GM12878 (cell line): ENCODE measurements around the gene SLC15A1. TPM values are rescaled to one million over a fixed set of nuclear protein-coding genes. Genes with fewer than 3 reads are reported as not detected.

Experiments used
- ATAC-seq: fragments of 200-7000 bp; cut with Tn5 transposase; 3 replicates; pipeline ENCODE4 v1.9.1; 2020; ENCODE audit warnings: mild to moderate bottlenecking, moderate library complexity
- BruUV-seq: library from RNA; stranded (reverse); fragments of 400-500 nt; replicated peaks from 2 replicates; lab custom pipeline; 2021; lab: Mats Ljungman, UMichigan
- CTCF ChIA-PET: fragments of 300-600 bp; sonication (Branson Sonifier 250); formaldehyde crosslinking; extraction: SDS; loops from one replicate; lab custom pipeline; 2021; ENCODE audit warnings: inconsistent platforms; lab: Yijun Ruan, JAX
- POLR2A ChIA-PET: fragments of 350-600 bp; formaldehyde crosslinking; extraction: SDS; loops from one replicate; lab custom pipeline; 2021; ENCODE audit warnings: inconsistent platforms; lab: Charles Lee
- RAD21 ChIA-PET: fragments of 300-600 bp; sonication (Branson Sonifier 250); formaldehyde crosslinking; loops from one replicate; lab custom pipeline; 2023; ENCODE audit warnings: antibody characterized with exemption; ENCODE audit not compliant: unreplicated experiment; lab: Charles Lee
- SMC1A ChIA-PET: fragments of 300-600 bp; sonication (Branson Sonifier 250); formaldehyde crosslinking; loops from one replicate; lab custom pipeline; 2023; ENCODE audit not compliant: unreplicated experiment, uncharacterized antibody; lab: Charles Lee
- DNase-seq: peaks from one replicate; pipeline ENCODE4 v3.0.0-alpha.2; 2011; ENCODE audit warnings: low read depth, low spot score
- FAIRE-seq: peaks from 3 replicates; lab custom pipeline; 2011; peaks lifted over from hg19 to GRCh38; lab: Jason Lieb, UNC
- H2AFZ ChIP-seq: 2 replicates; pipeline ENCODE4 v1.6.0; 2011; ENCODE audit warnings: low read depth, low read length, control low read depth; ENCODE audit not compliant: control insufficient read depth
- H3K27ac ChIP-seq: 2 replicates; pipeline ENCODE4 v1.5.1; 2011; ENCODE audit warnings: control low read depth; ENCODE audit not compliant: control insufficient read depth, insufficient read depth
- H3K27me3 ChIP-seq, 2 experiments: replicated peaks in 1 of 2; 2 replicates each; pipeline versions ENCODE4 v1.6.0 to v1.6.1; 2011; ENCODE audit warnings: low read length in 1 of 2; ENCODE audit not compliant: control insufficient read depth in 2 of 2, insufficient read depth in 2 of 2
- H3K36me3 ChIP-seq, 2 experiments: 2 replicates each; pipeline ENCODE4 v1.5.1; 2011; ENCODE audit warnings: low read length in 1 of 2; ENCODE audit not compliant: control insufficient read depth in 2 of 2, insufficient read depth in 2 of 2
- H3K4me1 ChIP-seq: 2 replicates; pipeline ENCODE4 v1.6.1; 2011; ENCODE audit warnings: mild to moderate bottlenecking, low read length, moderate library complexity, mixed read lengths; ENCODE audit not compliant: control insufficient read depth, insufficient read depth
- H3K4me2 ChIP-seq: 2 replicates; pipeline ENCODE4 v1.6.0; 2011; ENCODE audit warnings: control low read depth; ENCODE audit not compliant: control insufficient read depth, insufficient read depth
- H3K4me3 ChIP-seq: fragments of 200-600 bp; sonication (generic); 2 replicates; pipeline ENCODE4 v1.5.1; 2016
- H3K79me2 ChIP-seq: 2 replicates; pipeline ENCODE4 v1.6.0; 2011; ENCODE audit warnings: low read length; ENCODE audit not compliant: control insufficient read depth, insufficient read depth
- H3K9ac ChIP-seq: 2 replicates; pipeline ENCODE4 v1.8.0; 2011; ENCODE audit warnings: low read length, control low read depth, mixed read lengths; ENCODE audit not compliant: control insufficient read depth, insufficient read depth
- H3K9me3 ChIP-seq: replicated peaks from 3 replicates; pipeline ENCODE4 v1.5.1; 2011; ENCODE audit warnings: mild to moderate bottlenecking, low read length; ENCODE audit not compliant: control insufficient read depth, insufficient read depth
- H4K20me1 ChIP-seq: 2 replicates; pipeline ENCODE4 v1.6.0; 2011; ENCODE audit not compliant: control insufficient read depth, insufficient read depth
- CREB1 ChIP-seq: IDR thresholded peaks from 2 replicates; pipeline ENCODE4 v1.6.1; 2012; ENCODE audit warnings: low read depth, mild to moderate bottlenecking, inconsistent platforms
- EED ChIP-seq: sonication (generic); IDR thresholded peaks from 2 replicates; pipeline ENCODE4 v1.6.1; 2016; ENCODE audit warnings: antibody characterized with exemption, low read depth
- FOXM1 ChIP-seq: IDR thresholded peaks from 2 replicates; pipeline ENCODE4 v1.6.1; 2012; ENCODE audit warnings: low read depth, mild to moderate bottlenecking, inconsistent platforms, low read length, moderate library complexity
- IRF3 ChIP-seq: fragments of 450-650 bp; IDR thresholded peaks from 2 replicates; pipeline ENCODE4 v1.6.1; 2014; ENCODE audit warnings: mild to moderate bottlenecking
- NR2F1 ChIP-seq: fragments of 450-650 bp; conservative IDR thresholded peaks from 2 replicates; pipeline ENCODE4 v1.6.1; 2017; ENCODE audit warnings: mild to moderate bottlenecking
- TAF1 ChIP-seq: IDR thresholded peaks from 2 replicates; pipeline ENCODE4 v1.6.1; 2011; ENCODE audit warnings: mild to moderate bottlenecking, low read depth, low read length, borderline replicate concordance
- WGBS: methylation state at CpG from one replicate; pipeline ENCODE4 v1.1.6; 2016; ENCODE audit warnings: low lambda C conversion rate; ENCODE audit not compliant: insufficient replicate concordance, insufficient coverage; ENCODE audit errors: missing lambda C conversion rate; 5-methylcytosine and 5-hydroxymethylcytosine counted together
- in situ Hi-C: fragments of 300-500 bp; cut with MboI; formaldehyde crosslinking; loops from 9 replicates; pipeline ENCODE4 v1.14.3; 2018; ENCODE audit warnings: mixed read lengths
- intact Hi-C: fragments of 100-400 bp; cut with micrococcal nuclease; formaldehyde crosslinking; loops from one replicate; pipeline ENCODE4 v1.14.2; 2022; ENCODE audit not compliant: unreplicated experiment
- polyA plus RNA-seq, 11 experiments: library from polyadenylated mRNA; depleted of rRNA in 4 of 11; unstranded in 6 of 11; stranded (reverse) in 5 of 11; fragments of >200 nt; fragmentation: Nextera tagmentation in 4 of 11; fragmentation: Illumina TruSeq in 1 of 11; extraction: Ambion mirVana in 4 of 11; extraction: Trizol in 1 of 11; gene quantifications; 1 replicate in 1 of 11; 2 replicates in 10 of 11; pipeline versions ENCODE4 v1.2.1 to v1.2.3, GENCODE V29; 2011 to 2016; ENCODE audit warnings: inconsistent platforms in 2 of 11, missing spikeins in 2 of 11, low read depth in 1 of 11
- total RNA-seq, 4 experiments: library from RNA; depleted of rRNA in 3 of 4; stranded (reverse); fragments of >200 nt in 3 of 4; fragmentation: Illumina TruSeq in 1 of 4; extraction: Trizol in 1 of 4; gene quantifications; 2 replicates each; pipeline versions ENCODE4 v1.2.1 to v1.2.3, GENCODE V29; 2013 to 2021
- TF ChIP-seq, protein P1 (sequence below): fragments of 450-650 bp; IDR thresholded peaks from 2 replicates; pipeline ENCODE4 v1.6.1; 2016; ENCODE audit warnings: mild to moderate bottlenecking, moderate library complexity, borderline replicate concordance

Gene SLC15A1
- total and polyA plus RNA-seq, 10 of the 15 experiments (the other 5 are each of a cell fraction or from before 2014, with no cell fraction given): not detected

- Histone ChIP-seq H3K36me3 (no peaks in the 10 kb centered on the region), H3K9me3 (no peaks in the 10 kb centered on the region), H4K20me1 (no peaks in the 10 kb centered on the region), H3K27me3 (no peaks in the 10 kb centered on the region), H3K79me2 (no peaks in the 10 kb centered on the region), H3K27ac (no peak overlapping the region), H3K4me3 (no peak overlapping the region), H3K4me1 (no peaks in the 10 kb centered on the region), H2AFZ (no peak overlapping the region), H3K9ac (no peak overlapping the region), H3K4me2 (no peak overlapping the region)
- CTCF ChIA-PET: interaction anchor here (1.2 kb wide), 1 partner anchor 14 kb away, joined by 3 read pairs; no protein-coding TSS in a partner anchor
- BruUV-seq: no TSS peak
- FAIRE-seq (no peak), ATAC-seq (no peak), DNase-seq (no peak)
- SMC1A ChIA-PET: interaction anchor here (0.9 to 1.7 kb wide), 2 partner anchors 13 to 18 kb away, joined by 4 read pairs; no protein-coding TSS in a partner anchor
- 25% methylated on average over 2 of the region's 2 CpGs for WGBS
- intact Hi-C loops (no loop called here), in situ Hi-C loops (no loop called here)
- no peak for TF ChIP-seq NR2F1
- no peak for TF ChIP-seq IRF3
- TF ChIP-seq CREB1: no peak
- no peak for TF ChIP-seq FOXM1
- no peak for TF ChIP-seq TAF1
- no peak for TF ChIP-seq EED
- TF ChIP-seq, protein P1, sequence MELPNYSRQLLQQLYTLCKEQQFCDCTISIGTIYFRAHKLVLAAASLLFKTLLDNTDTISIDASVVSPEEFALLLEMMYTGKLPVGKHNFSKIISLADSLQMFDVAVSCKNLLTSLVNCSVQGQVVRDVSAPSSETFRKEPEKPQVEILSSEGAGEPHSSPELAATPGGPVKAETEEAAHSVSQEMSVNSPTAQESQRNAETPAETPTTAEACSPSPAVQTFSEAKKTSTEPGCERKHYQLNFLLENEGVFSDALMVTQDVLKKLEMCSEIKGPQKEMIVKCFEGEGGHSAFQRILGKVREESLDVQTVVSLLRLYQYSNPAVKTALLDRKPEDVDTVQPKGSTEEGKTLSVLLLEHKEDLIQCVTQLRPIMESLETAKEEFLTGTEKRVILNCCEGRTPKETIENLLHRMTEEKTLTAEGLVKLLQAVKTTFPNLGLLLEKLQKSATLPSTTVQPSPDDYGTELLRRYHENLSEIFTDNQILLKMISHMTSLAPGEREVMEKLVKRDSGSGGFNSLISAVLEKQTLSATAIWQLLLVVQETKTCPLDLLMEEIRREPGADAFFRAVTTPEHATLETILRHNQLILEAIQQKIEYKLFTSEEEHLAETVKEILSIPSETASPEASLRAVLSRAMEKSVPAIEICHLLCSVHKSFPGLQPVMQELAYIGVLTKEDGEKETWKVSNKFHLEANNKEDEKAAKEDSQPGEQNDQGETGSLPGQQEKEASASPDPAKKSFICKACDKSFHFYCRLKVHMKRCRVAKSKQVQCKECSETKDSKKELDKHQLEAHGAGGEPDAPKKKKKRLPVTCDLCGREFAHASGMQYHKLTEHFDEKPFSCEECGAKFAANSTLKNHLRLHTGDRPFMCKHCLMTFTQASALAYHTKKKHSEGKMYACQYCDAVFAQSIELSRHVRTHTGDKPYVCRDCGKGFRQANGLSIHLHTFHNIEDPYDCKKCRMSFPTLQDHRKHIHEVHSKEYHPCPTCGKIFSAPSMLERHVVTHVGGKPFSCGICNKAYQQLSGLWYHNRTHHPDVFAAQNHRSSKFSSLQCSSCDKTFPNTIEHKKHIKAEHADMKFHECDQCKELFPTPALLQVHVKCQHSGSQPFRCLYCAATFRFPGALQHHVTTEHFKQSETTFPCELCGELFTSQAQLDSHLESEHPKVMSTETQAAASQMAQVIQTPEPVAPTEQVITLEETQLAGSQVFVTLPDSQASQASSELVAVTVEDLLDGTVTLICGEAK: no peak
- POLR2A ChIA-PET: no interaction called here
- RAD21 ChIA-PET: no interaction called here
Measured at GRCh38 chr13:98780451-98780850, 28.0 kb upstream of the SLC15A1 start.
